Osteoblast (primary cell): ENCODE results near the gene IGFBP5. TPM values are rescaled to one million over a fixed set of nuclear protein-coding genes. Genes with fewer than 3 reads are reported as not detected.
A peak's percentile ranks its signal among the peaks of the same experiment; 100 is the strongest.

Experiments
- DNase-seq: peaks from one replicate; pipeline ENCODE4 v3.0.0; 2011; ENCODE audit warnings: low spot score, mixed read lengths; ENCODE audit not compliant: insufficient read length; ENCODE audit errors: missing footprints
- H2AFZ ChIP-seq: 2 replicates; pipeline ENCODE4 v1.6.0; 2011; ENCODE audit warnings: mild to moderate bottlenecking, low read length
- H3K27ac ChIP-seq: 2 replicates; pipeline ENCODE4 v1.5.1; 2011; ENCODE audit warnings: mild to moderate bottlenecking, low read depth, low read length, moderate library complexity
- H3K27me3 ChIP-seq: 2 replicates; pipeline ENCODE4 v1.6.0; 2012; ENCODE audit warnings: mild to moderate bottlenecking, control low read depth, inconsistent platforms, low read length, moderate library complexity; ENCODE audit not compliant: insufficient read depth
- H3K36me3 ChIP-seq: 2 replicates; pipeline ENCODE4 v1.5.1; 2011; ENCODE audit warnings: mild to moderate bottlenecking, low read length, control low read depth, moderate library complexity; ENCODE audit not compliant: insufficient read depth
- H3K4me1 ChIP-seq: 2 replicates; pipeline ENCODE4 v1.5.1; 2011; ENCODE audit warnings: mild to moderate bottlenecking, low read length, control low read depth, moderate library complexity; ENCODE audit not compliant: insufficient read depth
- H3K4me2 ChIP-seq: 2 replicates; pipeline ENCODE4 v1.6.0; 2011; ENCODE audit warnings: mild to moderate bottlenecking, low read length; ENCODE audit not compliant: insufficient read depth
- H3K4me3 ChIP-seq: fragments of 200-600 bp; sonication (generic); 3 replicates; pipeline ENCODE4 v1.5.1; 2012; ENCODE audit warnings: mild to moderate bottlenecking, low read length, inconsistent platforms; ENCODE audit not compliant: insufficient read depth
- H3K79me2 ChIP-seq: 2 replicates; pipeline ENCODE4 v1.6.0; 2012; ENCODE audit warnings: mild to moderate bottlenecking, low read length, control low read depth, inconsistent platforms; ENCODE audit not compliant: insufficient read depth
- H3K9me3 ChIP-seq: 2 replicates; pipeline ENCODE4 v1.5.1; 2011; ENCODE audit warnings: low read depth, low read length, control low read depth
- H4K20me1 ChIP-seq: 2 replicates; pipeline ENCODE4 v1.6.0; 2012; ENCODE audit warnings: mild to moderate bottlenecking, low read length, control low read depth; ENCODE audit not compliant: insufficient read depth
- CTCF ChIP-seq: IDR thresholded peaks from 2 replicates; pipeline ENCODE4 v1.5.1; 2011; ENCODE audit warnings: mild to moderate bottlenecking, low read depth, low read length, moderate library complexity; ENCODE audit errors: extremely low read depth
- total RNA-seq: library from RNA; depleted of rRNA; stranded (reverse); fragments of >200 nt; gene quantifications from 2 replicates; pipeline ENCODE4 v1.2.3, GENCODE V29; 2012

IGFBP5 gene
- total RNA-seq, 1 donor = 12.3 TPM

DNA sequence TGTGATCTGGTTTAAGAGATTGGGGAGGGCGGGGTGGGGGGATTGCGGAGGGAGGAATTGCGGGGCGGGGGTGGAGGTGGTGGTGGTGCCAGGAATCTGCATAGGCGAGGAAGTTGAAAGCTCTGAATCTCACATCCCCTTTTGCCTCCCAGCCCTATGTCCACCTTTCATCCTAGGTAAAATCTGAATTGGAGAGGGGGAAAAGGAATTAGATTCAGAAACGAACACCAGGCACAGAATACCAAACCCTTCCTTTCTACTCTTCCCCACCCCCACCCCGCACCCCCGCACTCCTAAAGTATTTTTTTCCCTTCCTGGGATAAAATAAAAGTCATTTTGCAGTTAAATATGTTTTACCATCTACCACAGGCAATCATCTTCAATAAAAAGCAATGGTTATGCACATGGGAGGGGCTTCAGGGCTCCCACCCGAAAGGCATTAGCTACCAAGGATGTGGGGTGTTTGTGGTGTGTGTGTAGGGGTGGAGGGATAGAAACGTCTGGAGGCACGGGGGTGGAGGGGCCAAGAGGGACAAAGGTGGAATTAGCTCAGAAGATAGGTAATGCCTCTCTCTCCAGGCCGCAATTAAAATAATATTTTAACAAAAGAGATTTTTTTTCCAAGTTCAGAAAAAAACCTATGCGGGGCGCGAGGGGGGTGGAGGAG, 1.8 kb downstream of the IGFBP5 start:
- H3K4me2 ChIP-seq = peak overlapping the region; percentile 92
- H3K4me3 ChIP-seq = peak overlapping the region; percentile 69
- no peaks in the 10 kb centered on the region for H3K9me3 ChIP-seq
- no peak overlapping the region for H3K27ac ChIP-seq
- H2AFZ ChIP-seq = peak overlapping the region; percentile 78
- no peak for TF ChIP-seq CTCF
- H3K27me3 ChIP-seq = peaks cover 78% of the 10 kb centered on the region
- no peak for DNase-seq
- no peaks in the 10 kb centered on the region for H3K36me3 ChIP-seq
- H3K4me1 ChIP-seq = peaks cover 45% of the 10 kb centered on the region
- H4K20me1 ChIP-seq = peaks cover 4% of the 10 kb centered on the region
- H3K79me2 ChIP-seq = no peaks in the 10 kb centered on the region

DNA sequence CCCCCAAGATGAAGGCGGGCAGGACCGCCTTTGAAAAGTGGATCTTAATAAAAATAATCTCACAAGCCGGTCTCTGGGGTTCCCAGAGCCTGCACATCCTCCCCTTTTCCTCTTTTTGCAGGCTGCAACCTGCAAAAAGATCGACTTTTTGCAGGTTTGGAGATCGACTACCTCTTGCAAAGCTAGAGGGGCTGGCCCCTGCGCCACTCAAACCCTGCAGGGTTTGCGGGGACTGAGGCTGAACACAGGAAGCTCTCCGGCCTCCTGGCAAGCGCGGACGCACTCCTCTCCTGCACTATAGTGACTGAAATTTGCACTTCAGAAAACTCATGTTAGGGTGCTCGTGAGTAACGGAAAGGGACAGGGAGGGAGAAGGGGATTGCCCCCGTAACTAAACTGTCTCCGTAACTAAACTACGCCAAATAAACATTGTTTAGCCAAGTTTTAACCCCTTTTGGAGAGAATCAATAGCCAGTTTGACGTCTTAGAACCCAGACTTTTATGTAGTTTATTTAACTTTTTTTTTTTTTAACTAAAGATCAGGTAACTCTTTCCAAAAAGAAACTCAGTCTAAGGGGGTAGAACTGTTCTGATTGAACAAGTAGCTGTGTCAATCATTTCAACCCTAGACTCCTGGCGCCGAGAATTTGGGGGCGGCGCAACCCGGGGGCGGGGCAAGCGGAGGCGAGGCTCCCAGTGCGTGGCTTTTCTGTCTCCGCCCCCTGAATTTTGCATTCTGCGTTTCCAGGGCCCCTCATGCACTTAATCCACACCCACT, 2.5 kb downstream of the IGFBP5 start:
- H3K4me2 ChIP-seq = peak overlapping the region; percentile 92
- peaks cover 71% of the 10 kb centered on the region for H3K27me3 ChIP-seq
- H4K20me1 ChIP-seq = peaks cover 4% of the 10 kb centered on the region
- H3K4me1 ChIP-seq = peaks cover 45% of the 10 kb centered on the region
- H3K79me2 ChIP-seq = no peaks in the 10 kb centered on the region
- H2AFZ ChIP-seq = peak overlapping the region; percentile 73
- no peaks in the 10 kb centered on the region for H3K36me3 ChIP-seq
- H3K27ac ChIP-seq = no peak overlapping the region
- TF ChIP-seq CTCF = no peak
- H3K4me3 ChIP-seq = peak overlapping the region; percentile 69
- DNase-seq = peak; percentile 76
- H3K9me3 ChIP-seq = no peaks in the 10 kb centered on the region

DNA sequence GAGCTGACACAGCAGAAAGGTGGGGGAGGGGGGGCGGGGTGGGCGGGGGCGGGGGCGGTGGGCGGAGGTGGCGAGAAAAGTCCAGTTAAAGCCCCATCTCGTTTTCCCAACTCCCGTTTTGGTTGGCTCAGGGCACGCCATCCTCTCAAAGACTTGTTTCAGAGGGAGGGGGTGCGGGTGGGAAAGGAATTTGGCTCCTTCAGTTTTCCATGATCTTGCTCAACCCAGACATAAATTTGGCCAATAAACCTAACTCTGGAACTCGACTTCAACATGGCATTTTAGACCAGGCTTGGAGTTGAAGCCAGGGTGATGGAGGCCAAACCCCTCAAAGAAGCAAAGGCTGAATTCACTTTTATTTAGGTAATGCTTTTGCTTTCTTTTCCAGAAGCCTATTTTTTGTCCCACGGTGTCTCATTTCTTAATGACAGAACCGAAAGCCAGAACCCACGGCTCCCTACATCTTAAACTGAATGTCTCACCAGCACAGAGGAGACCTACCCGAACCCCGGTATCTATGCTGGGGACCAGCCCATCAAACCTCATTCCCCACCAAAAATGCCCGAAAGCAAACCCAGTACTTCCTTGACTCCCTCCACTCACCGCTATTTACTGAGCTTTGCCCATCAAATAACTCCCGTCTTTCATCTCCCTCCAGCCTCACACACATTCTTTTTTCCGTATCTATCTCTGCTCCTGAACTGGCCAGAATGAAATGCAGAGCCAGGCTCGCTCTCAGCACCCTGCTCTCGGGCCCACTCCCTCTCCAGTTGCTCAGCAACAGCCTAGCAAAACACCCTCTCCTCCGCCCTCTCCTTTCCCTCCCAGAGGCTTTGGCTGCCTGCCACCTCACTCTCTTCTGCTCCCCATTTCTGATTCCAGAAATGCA, 4.3 kb downstream of the IGFBP5 start:
- Histone ChIP-seq H3K79me2 (no peaks in the 10 kb centered on the region), H3K27ac (peak overlapping the region; percentile 42), H2AFZ (peak overlapping the region; percentile 68), H4K20me1 (peaks cover under 1% of the 10 kb centered on the region), H3K9me3 (no peaks in the 10 kb centered on the region), H3K27me3 (peaks cover 64% of the 10 kb centered on the region), H3K36me3 (no peaks in the 10 kb centered on the region), H3K4me1 (peaks cover 41% of the 10 kb centered on the region), H3K4me3 (peak overlapping the region; percentile 70), H3K4me2 (peak overlapping the region; percentile 96)
- DNase-seq = peak; percentile 97
- no peak for TF ChIP-seq CTCF
